Activated CD8-positive, alpha-beta memory T cell treated with anti-CD3 and anti-CD28 coated beads, Interleukin-2, amount 10 ng/mL, durations not matched to agents 7 days and 5 days (primary cell): ENCODE data around the gene EDC4. TPM values are rescaled to one million over a fixed set of nuclear protein-coding genes. Genes with fewer than 3 reads are reported as not detected.
"Not testable (repeated sequence)": the region's sequence is repeated elsewhere in the genome, so short reads cannot be mapped to it uniquely, and the experiment has no call there.

Source experiments
- ATAC-seq: fragments of 150-1000 bp; cut with Tn5 transposase; one replicate; pipeline ENCODE4 v1.10.0; 2021; ENCODE audit warnings: moderate library complexity
- CTCF ChIA-PET: fragments of 350-600 bp; sonication (Branson Sonifier 250); formaldehyde crosslinking; loops from one replicate; lab custom pipeline; 2021; ENCODE audit warnings: antibody characterized with exemption; lab: Charles Lee
- DNase-seq: peaks from one replicate; pipeline ENCODE4 v3.0.0-alpha.2; 2020
- H3K27ac Mint-ChIP-seq: one replicate; pipeline ENCODE4 v1.8.0; 2021; ENCODE audit warnings: mild to moderate bottlenecking, mixed read lengths
- H3K27me3 Mint-ChIP-seq: one replicate; pipeline ENCODE4 v1.8.0; 2021; ENCODE audit warnings: mixed read lengths
- H3K36me3 Mint-ChIP-seq: one replicate; pipeline ENCODE4 v1.8.0; 2021; ENCODE audit warnings: mild to moderate bottlenecking, mixed read lengths
- H3K4me1 Mint-ChIP-seq: one replicate; pipeline ENCODE4 v1.8.0; 2021; ENCODE audit warnings: mixed read lengths
- H3K4me3 Mint-ChIP-seq: one replicate; pipeline ENCODE4 v1.8.0; 2021; ENCODE audit warnings: mild to moderate bottlenecking, moderate library complexity, mixed read lengths
- H3K9me3 Mint-ChIP-seq: one replicate; pipeline ENCODE4 v1.8.0; 2022; ENCODE audit warnings: low read depth, mixed read lengths
- total RNA-seq, 2 experiments: library from RNA; stranded (reverse); gene quantifications; one replicate each; pipeline ENCODE4 v1.2.3, GENCODE V29; 2021

Gene EDC4
- total RNA-seq, 2 experiments from 2014 or later, result 122 to 124 TPM

- Mint-ChIP-seq H3K36me3 (peaks cover 12% of the 10 kb centered on the region), H3K27ac (peak overlapping the region; percentile 49), H3K4me1 (peaks cover 17% of the 10 kb centered on the region), H3K9me3 (no peaks in the 10 kb centered on the region), H3K4me3 (no peak overlapping the region), H3K27me3 (no peaks in the 10 kb centered on the region)
- ATAC-seq, result no peak
- CTCF ChIA-PET, result interaction anchor here (0.8 kb wide), 1 partner anchor 113 kb away, joined by 3 read pairs; no protein-coding TSS in a partner anchor
- DNase-seq, result no peak
Measured at GRCh38 chr16:67856927-67857546, 15.8 kb upstream of the EDC4 start.

- Mint-ChIP-seq H3K4me1 (peaks cover 17% of the 10 kb centered on the region), H3K9me3 (no peaks in the 10 kb centered on the region), H3K27me3 (no peaks in the 10 kb centered on the region), H3K4me3 (no peak overlapping the region), H3K27ac (peak overlapping the region; percentile 49), H3K36me3 (peaks cover 12% of the 10 kb centered on the region)
- CTCF ChIA-PET, result interaction anchor here (0.8 to 3.6 kb wide), 3 partner anchors 9 to 113 kb away, joined by 3 to 14 read pairs (median 3); no protein-coding TSS in a partner anchor
- no peak for DNase-seq
- ATAC-seq, result peak; percentile 67
Measured at GRCh38 chr16:67857547-67858233, 15.2 kb upstream of the EDC4 start.

- DNase-seq, result no peak
- CTCF ChIA-PET, result interaction anchor here (0.7 to 3.6 kb wide), 3 partner anchors 8 to 672 kb away, joined by 3 to 14 read pairs (median 3); no protein-coding TSS in a partner anchor
- peak overlapping the region; percentile 66 for H3K27ac Mint-ChIP-seq
- peaks cover 12% of the 10 kb centered on the region for H3K36me3 Mint-ChIP-seq
- H3K4me1 Mint-ChIP-seq, result peaks cover 19% of the 10 kb centered on the region
- no peak overlapping the region for H3K4me3 Mint-ChIP-seq
- no peaks in the 10 kb centered on the region for H3K27me3 Mint-ChIP-seq
- no peaks in the 10 kb centered on the region for H3K9me3 Mint-ChIP-seq
- no peak for ATAC-seq
Measured at GRCh38 chr16:67858500-67858899, 14.4 kb upstream of the EDC4 start.

GRCh38 chr16:67860589-67861398 is 12.1 kb upstream of the EDC4 start:
- H3K4me1 Mint-ChIP-seq, result peaks cover 15% of the 10 kb centered on the region
- ATAC-seq, result no peak
- no peaks in the 10 kb centered on the region for H3K27me3 Mint-ChIP-seq
- CTCF ChIA-PET, result interaction anchor here (1.4 to 7.6 kb wide), 3 partner anchors 13 to 45 kb away, joined by 3 to 71 read pairs (median 14); no protein-coding TSS in a partner anchor
- peaks cover 13% of the 10 kb centered on the region for H3K36me3 Mint-ChIP-seq
- no peak for DNase-seq
- H3K4me3 Mint-ChIP-seq, result no peak overlapping the region
- H3K9me3 Mint-ChIP-seq, result no peaks in the 10 kb centered on the region
- no peak overlapping the region for H3K27ac Mint-ChIP-seq

GRCh38 chr16:67861877-67862276 is 11.0 kb upstream of the EDC4 start:
- H3K9me3 Mint-ChIP-seq, result no peaks in the 10 kb centered on the region
- DNase-seq, result no peak
- H3K27me3 Mint-ChIP-seq, result no peaks in the 10 kb centered on the region
- peaks cover 16% of the 10 kb centered on the region for H3K36me3 Mint-ChIP-seq
- H3K4me1 Mint-ChIP-seq, result peaks cover 14% of the 10 kb centered on the region
- H3K27ac Mint-ChIP-seq, result no peak overlapping the region
- H3K4me3 Mint-ChIP-seq, result no peak overlapping the region
- no peak for ATAC-seq
- CTCF ChIA-PET, result interaction anchor here (0.6 to 7.6 kb wide), 3 partner anchors 22 to 160 kb away, joined by 3 to 71 read pairs (median 7); no protein-coding TSS in a partner anchor

GRCh38 chr16:67862623-67863583 is 9.9 kb upstream of the EDC4 start:
- Mint-ChIP-seq H3K36me3 (peaks cover 19% of the 10 kb centered on the region), H3K4me1 (peaks cover 8% of the 10 kb centered on the region), H3K27ac (peak overlapping the region; percentile 46), H3K27me3 (no peaks in the 10 kb centered on the region), H3K9me3 (no peaks in the 10 kb centered on the region), H3K4me3 (no peak overlapping the region)
- CTCF ChIA-PET, result interaction anchor here (1.3 to 7.6 kb wide), 5 partner anchors 9 to 190 kb away, joined by 3 to 71 read pairs (median 4); no protein-coding TSS in a partner anchor
- no peak for DNase-seq
- no peak for ATAC-seq

- CTCF ChIA-PET, result interaction anchor here (1.0 to 7.6 kb wide), 4 partner anchors 22 to 191 kb away, joined by 3 to 71 read pairs (median 4); no protein-coding TSS in a partner anchor
- peaks cover 18% of the 10 kb centered on the region for H3K36me3 Mint-ChIP-seq
- H3K9me3 Mint-ChIP-seq, DNase-seq, H3K4me1 Mint-ChIP-seq, H3K27ac Mint-ChIP-seq, H3K4me3 Mint-ChIP-seq, ATAC-seq, H3K27me3 Mint-ChIP-seq: not testable (repeated sequence)
Measured at GRCh38 chr16:67864044-67864443, 8.8 kb upstream of the EDC4 start.

GRCh38 chr16:67864594-67864993 is 8.3 kb upstream of the EDC4 start:
- H3K27ac Mint-ChIP-seq, result no peak overlapping the region
- ATAC-seq, result no peak
- no peak overlapping the region for H3K4me3 Mint-ChIP-seq
- peaks cover 18% of the 10 kb centered on the region for H3K36me3 Mint-ChIP-seq
- H3K4me1 Mint-ChIP-seq, result peaks cover 5% of the 10 kb centered on the region
- H3K9me3 Mint-ChIP-seq, result no peaks in the 10 kb centered on the region
- no peak for DNase-seq
- no peaks in the 10 kb centered on the region for H3K27me3 Mint-ChIP-seq
- CTCF ChIA-PET, result interaction anchor here (1.0 to 7.6 kb wide), 5 partner anchors 11 to 344 kb away, joined by 3 to 71 read pairs (median 5); no protein-coding TSS in a partner anchor

GRCh38 chr16:67865318-67865717 is 7.5 kb upstream of the EDC4 start:
- Mint-ChIP-seq H3K4me1 (peaks cover 5% of the 10 kb centered on the region), H3K9me3 (no peaks in the 10 kb centered on the region), H3K4me3 (no peak overlapping the region), H3K27me3 (no peaks in the 10 kb centered on the region), H3K27ac (peak overlapping the region; percentile 56), H3K36me3 (peaks cover 20% of the 10 kb centered on the region)
- CTCF ChIA-PET, result interaction anchor here (0.9 to 7.6 kb wide), 8 partner anchors 12 to 344 kb away, joined by 3 to 71 read pairs (median 4); no protein-coding TSS in a partner anchor
- ATAC-seq, result peak; percentile 54
- no peak for DNase-seq

- H3K27ac Mint-ChIP-seq, result no peak overlapping the region
- CTCF ChIA-PET, result interaction anchor here (1.3 to 1.5 kb wide), 2 partner anchors 16 to 52 kb away, joined by 5 to 7 read pairs; no protein-coding TSS in a partner anchor
Measured at GRCh38 chr16:67868290-67868689, 4.6 kb upstream of the EDC4 start.

GRCh38 chr16:67869653-67870052 is 3.2 kb upstream of the EDC4 start:
- ATAC-seq (no peak), DNase-seq (no peak)
- H3K4me3 Mint-ChIP-seq, result no peak overlapping the region
- H3K27me3 Mint-ChIP-seq, result no peaks in the 10 kb centered on the region
- peaks cover 21% of the 10 kb centered on the region for H3K36me3 Mint-ChIP-seq
- H3K9me3 Mint-ChIP-seq, result no peaks in the 10 kb centered on the region
- peak overlapping the region; percentile 41 for H3K27ac Mint-ChIP-seq
- CTCF ChIA-PET, result no interaction called here
- peaks cover 16% of the 10 kb centered on the region for H3K4me1 Mint-ChIP-seq

More at GRCh38 chr16:67868290-67868689, 4.6 kb upstream of the EDC4 start:
- DNase-seq (no peak), ATAC-seq (no peak)
- Mint-ChIP-seq H3K27me3 (no peaks in the 10 kb centered on the region), H3K4me3 (no peak overlapping the region), H3K9me3 (no peaks in the 10 kb centered on the region), H3K36me3 (peaks cover 21% of the 10 kb centered on the region), H3K4me1 (peaks cover 5% of the 10 kb centered on the region)

GRCh38 chr16:67871256-67871655 is 1.6 kb upstream of the EDC4 start:
- Mint-ChIP-seq H3K4me1 (peaks cover 31% of the 10 kb centered on the region), H3K27ac (no peak overlapping the region), H3K27me3 (no peaks in the 10 kb centered on the region), H3K9me3 (no peaks in the 10 kb centered on the region), H3K36me3 (peaks cover 22% of the 10 kb centered on the region), H3K4me3 (no peak overlapping the region)
- no peak for ATAC-seq
- DNase-seq, result no peak
- CTCF ChIA-PET, result interaction anchor here (0.6 to 2.3 kb wide), 8 partner anchors 8 to 350 kb away, joined by 3 to 17 read pairs (median 3); partner anchors contain the start of gene NRN1L
